HepG2 (cell line): ENCODE results near the gene TAB2. TPM values are rescaled to one million over a fixed set of nuclear protein-coding genes. Genes with fewer than 3 reads are reported as not detected.
A peak's percentile ranks its signal among the peaks of the same experiment; 100 is the strongest.

Experiments used
- AGO2 ChIP-seq: fragments of 200-400 bp; formaldehyde crosslinking; optimal IDR thresholded peaks from 2 replicates; pipeline ENCODE3; 2017; ENCODE audit warnings: mild to moderate bottlenecking, low read depth, low read length, moderate library complexity
- CEBPB ChIP-seq: IDR thresholded peaks from 2 replicates; pipeline ENCODE4 v1.6.1; 2011; ENCODE audit warnings: low read depth, low read length, improper control_type of control experiment, borderline replicate concordance
- HDAC1 ChIP-seq: sonication (generic); formaldehyde crosslinking; IDR thresholded peaks from 2 replicates; pipeline ENCODE4 v1.5.1; 2020; ENCODE audit warnings: mild to moderate bottlenecking, missing genetic modification reagents
- HES4 ChIP-seq: sonication (generic); formaldehyde crosslinking; IDR thresholded peaks from 2 replicates; pipeline ENCODE4 v1.9.0; 2021; ENCODE audit warnings: mild to moderate bottlenecking, missing genetic modification reagents, borderline replicate concordance
- HOXA3 ChIP-seq: sonication (generic); formaldehyde crosslinking; IDR thresholded peaks from 2 replicates; pipeline ENCODE4 v1.5.0; 2020; ENCODE audit warnings: missing genetic modification reagents
- MTA1 ChIP-seq: sonication (generic); formaldehyde crosslinking; IDR thresholded peaks from 2 replicates; pipeline ENCODE4 v1.4.0; 2020; ENCODE audit warnings: missing genetic modification reagents, mild to moderate bottlenecking, borderline replicate concordance
- MYC ChIP-seq: sonication (generic); formaldehyde crosslinking; IDR thresholded peaks from 2 replicates; pipeline ENCODE4 v1.9.0; 2021; ENCODE audit warnings: missing genetic modification reagents, borderline replicate concordance
- NRL ChIP-seq: sonication (generic); formaldehyde crosslinking; IDR thresholded peaks from 2 replicates; pipeline ENCODE4 v1.5.0; 2020; ENCODE audit warnings: missing genetic modification reagents, mild to moderate bottlenecking, moderate library complexity, borderline replicate concordance
- REL ChIP-seq: sonication (generic); formaldehyde crosslinking; conservative IDR thresholded peaks from 2 replicates; pipeline ENCODE4 v1.8.0; 2022; ENCODE audit warnings: mild to moderate bottlenecking, missing genetic modification reagents, moderate library complexity
- SALL1 ChIP-seq: sonication (generic); formaldehyde crosslinking; IDR thresholded peaks from 2 replicates; pipeline ENCODE4 v1.8.0; 2022; ENCODE audit warnings: mild to moderate bottlenecking, missing genetic modification reagents
- SKI ChIP-seq: fragments of 450-650 bp; IDR thresholded peaks from one replicate; pipeline ENCODE4 v1.6.1; 2018; ENCODE audit warnings: mild to moderate bottlenecking; ENCODE audit not compliant: partially characterized antibody
- SPEN ChIP-seq: sonication (generic); formaldehyde crosslinking; IDR thresholded peaks from 2 replicates; pipeline ENCODE4 v1.5.1; 2020; ENCODE audit warnings: low read depth, mild to moderate bottlenecking, missing genetic modification reagents
- TBX3 ChIP-seq: fragments of 450-650 bp; IDR thresholded peaks from 2 replicates; pipeline ENCODE4 v1.6.1; 2017; ENCODE audit warnings: antibody characterized with exemption, mild to moderate bottlenecking, inconsistent platforms, borderline replicate concordance
- TEAD2 ChIP-seq: sonication (generic); formaldehyde crosslinking; IDR thresholded peaks from 2 replicates; pipeline ENCODE4 v1.9.0; 2021; ENCODE audit warnings: missing genetic modification reagents
- YEATS4 ChIP-seq: sonication (generic); formaldehyde crosslinking; IDR thresholded peaks from 2 replicates; pipeline ENCODE4 v1.4.0; 2020; ENCODE audit warnings: missing genetic modification reagents, borderline replicate concordance
- ZBTB20 ChIP-seq: sonication (generic); formaldehyde crosslinking; IDR thresholded peaks from 2 replicates; pipeline ENCODE4 v1.8.1; 2023; ENCODE audit warnings: missing genetic modification reagents, low read depth, mild to moderate bottlenecking, borderline replicate concordance
- ZMYM2 ChIP-seq: sonication (generic); formaldehyde crosslinking; IDR thresholded peaks from 2 replicates; pipeline ENCODE4 v1.8.0; 2022; ENCODE audit warnings: mild to moderate bottlenecking, missing genetic modification reagents
- ZMYM4 ChIP-seq: sonication (generic); formaldehyde crosslinking; IDR thresholded peaks from 2 replicates; pipeline ENCODE4 v1.8.1; 2023; ENCODE audit warnings: mild to moderate bottlenecking, missing genetic modification reagents
- ZNF256 ChIP-seq: sonication (generic); formaldehyde crosslinking; conservative IDR thresholded peaks from 2 replicates; pipeline ENCODE4 v1.4.0; 2020; ENCODE audit warnings: missing genetic modification reagents
- ZNF33A ChIP-seq: sonication (generic); formaldehyde crosslinking; IDR thresholded peaks from 2 replicates; pipeline ENCODE4 v1.5.1; 2020; ENCODE audit warnings: missing genetic modification reagents, mild to moderate bottlenecking, moderate library complexity, borderline replicate concordance
- ZNF792 ChIP-seq: IDR thresholded peaks from 2 replicates; pipeline ENCODE4 v1.6.1; 2016
- ZNF850 ChIP-seq: sonication (generic); formaldehyde crosslinking; conservative IDR thresholded peaks from 2 replicates; pipeline ENCODE4 v1.9.0; 2021; ENCODE audit warnings: mild to moderate bottlenecking, missing genetic modification reagents
- polyA plus RNA-seq, 8 experiments: library from polyadenylated mRNA; depleted of rRNA in 3 of 8; stranded (reverse) in 7 of 8; unstranded in 1 of 8; fragments of >200 nt; fragmentation: Illumina TruSeq in 4 of 8; extraction: Trizol in 4 of 8; gene quantifications; 2 replicates each; pipeline versions ENCODE4 v1.2.1 to v1.2.3, GENCODE V29; 2011 to 2016; ENCODE audit warnings: low read depth in 4 of 8, missing spikeins in 1 of 8, mixed read lengths in 1 of 8; ENCODE audit not compliant: insufficient read depth in 1 of 8
- total RNA-seq, 5 experiments: library from RNA; depleted of rRNA; stranded (reverse); fragments of >200 nt; fragmentation: Illumina TruSeq; extraction: Trizol; gene quantifications; 2 replicates each; pipeline ENCODE4 v1.2.3, GENCODE V29; 2016; ENCODE audit warnings: low read depth in 1 of 5
- TF ChIP-seq, protein P1 (sequence below): sonication (generic); formaldehyde crosslinking; IDR thresholded peaks from 2 replicates; pipeline ENCODE4; 2020; ENCODE audit warnings: missing genetic modification reagents, mild to moderate bottlenecking, borderline replicate concordance
- TF ChIP-seq, protein P2 (sequence below): sonication (generic); formaldehyde crosslinking; IDR thresholded peaks from 2 replicates; pipeline ENCODE4 v1.4.0; 2020; ENCODE audit warnings: missing genetic modification reagents

TAB2 gene
- total and polyA plus RNA-seq, 2 of the 13 experiments (the other 11 are each of a cell fraction or from before 2014, with no cell fraction given): 23.7 to 50.2 TPM

DNA sequence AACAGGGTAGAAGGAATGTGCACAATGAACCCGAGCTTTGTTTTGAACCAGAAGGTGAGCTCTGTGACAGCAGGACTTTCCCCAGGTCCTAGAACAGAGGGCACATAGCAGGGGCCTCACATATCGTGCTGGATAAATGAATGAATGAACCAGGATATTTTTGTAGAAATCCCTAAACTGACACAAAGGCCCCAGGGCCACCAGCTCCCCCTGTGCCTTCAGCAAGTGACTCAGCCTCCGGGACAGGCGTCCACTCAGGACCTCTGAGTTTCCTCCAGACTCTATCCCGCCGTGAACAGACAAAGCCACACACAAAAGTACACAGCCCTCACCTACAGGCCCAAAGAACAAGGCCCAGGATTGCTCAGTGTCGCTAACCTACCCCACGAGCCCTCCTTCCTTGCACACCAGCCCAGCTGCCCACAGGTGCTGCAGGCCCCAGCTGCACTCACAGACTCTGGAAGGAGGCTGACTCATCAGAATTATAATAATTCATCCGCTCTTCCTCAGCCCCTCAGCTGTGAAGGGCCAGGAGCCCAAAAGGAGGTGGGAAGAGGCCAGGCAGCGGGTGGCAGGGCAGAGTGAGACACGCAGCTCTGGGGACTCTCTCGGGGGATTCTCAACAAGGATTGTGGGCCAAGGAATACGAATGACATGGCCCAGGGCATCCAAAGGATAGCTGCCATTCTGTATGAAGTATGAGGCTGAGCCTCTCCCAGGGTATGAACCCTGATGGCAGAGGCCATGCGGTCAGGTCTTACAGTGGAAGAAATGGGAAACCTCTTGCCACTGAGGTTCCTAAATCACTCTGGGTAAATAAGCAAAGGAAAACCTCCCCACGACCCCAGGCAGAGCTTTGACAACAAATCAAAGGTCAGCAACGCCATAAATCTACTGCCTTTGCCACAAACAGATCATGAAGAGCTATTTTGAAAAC, 123.5 kb downstream of the TAB2 start (continued):
- TF ChIP-seq MYC (CRISPR knock-in tag): 0 out of 2 replicates have a peak, but pooled peaks have one; percentile 6
- no peak for TF ChIP-seq ZNF792 (CRISPR knock-in tag)
- TF ChIP-seq YEATS4 (CRISPR knock-in tag): 0 out of 2 replicates have a peak, but pooled peaks have one; percentile 38
- peak; percentile 63; the same call in 1 of the 2 replicates for TF ChIP-seq MTA1 (CRISPR knock-in tag)
- TF ChIP-seq, protein P1, sequence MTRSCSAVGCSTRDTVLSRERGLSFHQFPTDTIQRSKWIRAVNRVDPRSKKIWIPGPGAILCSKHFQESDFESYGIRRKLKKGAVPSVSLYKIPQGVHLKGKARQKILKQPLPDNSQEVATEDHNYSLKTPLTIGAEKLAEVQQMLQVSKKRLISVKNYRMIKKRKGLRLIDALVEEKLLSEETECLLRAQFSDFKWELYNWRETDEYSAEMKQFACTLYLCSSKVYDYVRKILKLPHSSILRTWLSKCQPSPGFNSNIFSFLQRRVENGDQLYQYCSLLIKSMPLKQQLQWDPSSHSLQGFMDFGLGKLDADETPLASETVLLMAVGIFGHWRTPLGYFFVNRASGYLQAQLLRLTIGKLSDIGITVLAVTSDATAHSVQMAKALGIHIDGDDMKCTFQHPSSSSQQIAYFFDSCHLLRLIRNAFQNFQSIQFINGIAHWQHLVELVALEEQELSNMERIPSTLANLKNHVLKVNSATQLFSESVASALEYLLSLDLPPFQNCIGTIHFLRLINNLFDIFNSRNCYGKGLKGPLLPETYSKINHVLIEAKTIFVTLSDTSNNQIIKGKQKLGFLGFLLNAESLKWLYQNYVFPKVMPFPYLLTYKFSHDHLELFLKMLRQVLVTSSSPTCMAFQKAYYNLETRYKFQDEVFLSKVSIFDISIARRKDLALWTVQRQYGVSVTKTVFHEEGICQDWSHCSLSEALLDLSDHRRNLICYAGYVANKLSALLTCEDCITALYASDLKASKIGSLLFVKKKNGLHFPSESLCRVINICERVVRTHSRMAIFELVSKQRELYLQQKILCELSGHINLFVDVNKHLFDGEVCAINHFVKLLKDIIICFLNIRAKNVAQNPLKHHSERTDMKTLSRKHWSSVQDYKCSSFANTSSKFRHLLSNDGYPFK (CRISPR knock-in tag): no peak
- no peak; the same call in 1 of the 2 replicates for TF ChIP-seq HOXA3 (CRISPR knock-in tag)
- peak; percentile 15; the same call in 1 of the 2 replicates for TF ChIP-seq ZNF256 (CRISPR knock-in tag)
- TF ChIP-seq HDAC1 (CRISPR knock-in tag): 0 out of 2 replicates have a peak, but pooled peaks have one; percentile 36
- TF ChIP-seq ZNF850: no peak
- TF ChIP-seq ZNF33A (CRISPR knock-in tag): no peak
- TF ChIP-seq ZMYM2 (CRISPR knock-in tag): no peak
- no peak for TF ChIP-seq AGO2
- peak; percentile 42 for TF ChIP-seq SALL1 (CRISPR knock-in tag)
- TF ChIP-seq SKI: no peak
- TF ChIP-seq TBX3: no peak
- no peak for TF ChIP-seq CEBPB
- TF ChIP-seq REL (CRISPR knock-in tag): no peak
- TF ChIP-seq, protein P2, sequence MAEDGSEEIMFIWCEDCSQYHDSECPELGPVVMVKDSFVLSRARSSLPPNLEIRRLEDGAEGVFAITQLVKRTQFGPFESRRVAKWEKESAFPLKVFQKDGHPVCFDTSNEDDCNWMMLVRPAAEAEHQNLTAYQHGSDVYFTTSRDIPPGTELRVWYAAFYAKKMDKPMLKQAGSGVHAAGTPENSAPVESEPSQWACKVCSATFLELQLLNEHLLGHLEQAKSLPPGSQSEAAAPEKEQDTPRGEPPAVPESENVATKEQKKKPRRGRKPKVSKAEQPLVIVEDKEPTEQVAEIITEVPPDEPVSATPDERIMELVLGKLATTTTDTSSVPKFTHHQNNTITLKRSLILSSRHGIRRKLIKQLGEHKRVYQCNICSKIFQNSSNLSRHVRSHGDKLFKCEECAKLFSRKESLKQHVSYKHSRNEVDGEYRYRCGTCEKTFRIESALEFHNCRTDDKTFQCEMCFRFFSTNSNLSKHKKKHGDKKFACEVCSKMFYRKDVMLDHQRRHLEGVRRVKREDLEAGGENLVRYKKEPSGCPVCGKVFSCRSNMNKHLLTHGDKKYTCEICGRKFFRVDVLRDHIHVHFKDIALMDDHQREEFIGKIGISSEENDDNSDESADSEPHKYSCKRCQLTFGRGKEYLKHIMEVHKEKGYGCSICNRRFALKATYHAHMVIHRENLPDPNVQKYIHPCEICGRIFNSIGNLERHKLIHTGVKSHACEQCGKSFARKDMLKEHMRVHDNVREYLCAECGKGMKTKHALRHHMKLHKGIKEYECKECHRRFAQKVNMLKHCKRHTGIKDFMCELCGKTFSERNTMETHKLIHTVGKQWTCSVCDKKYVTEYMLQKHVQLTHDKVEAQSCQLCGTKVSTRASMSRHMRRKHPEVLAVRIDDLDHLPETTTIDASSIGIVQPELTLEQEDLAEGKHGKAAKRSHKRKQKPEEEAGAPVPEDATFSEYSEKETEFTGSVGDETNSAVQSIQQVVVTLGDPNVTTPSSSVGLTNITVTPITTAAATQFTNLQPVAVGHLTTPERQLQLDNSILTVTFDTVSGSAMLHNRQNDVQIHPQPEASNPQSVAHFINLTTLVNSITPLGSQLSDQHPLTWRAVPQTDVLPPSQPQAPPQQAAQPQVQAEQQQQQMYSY (CRISPR knock-in tag): no peak
- no peak for TF ChIP-seq ZMYM4 (CRISPR knock-in tag)
- no peak for TF ChIP-seq SPEN (CRISPR knock-in tag)
- no peak for TF ChIP-seq TEAD2 (CRISPR knock-in tag)
- 0 out of 2 replicates have a peak, but pooled peaks have one; percentile 30 for TF ChIP-seq NRL (CRISPR knock-in tag)
- TF ChIP-seq HES4: no peak
- TF ChIP-seq ZBTB20 (CRISPR knock-in tag): 0 out of 2 replicates have a peak, but pooled peaks have one; percentile 36
